AG09319 (cell line): Measurements from ENCODE around the gene OLIG3.

ENCODE experiments used
- DNase-seq: peaks from one replicate; pipeline ENCODE4 v3.0.0-alpha.2; 2010; ENCODE audit warnings: low read depth; ENCODE audit errors: extremely low read depth
- CTCF ChIP-seq: IDR thresholded peaks from 2 replicates; pipeline ENCODE4 v1.5.1; 2011; ENCODE audit warnings: low read depth, mild to moderate bottlenecking, inconsistent platforms, low read length, moderate library complexity

The OLIG3 gene

DNA sequence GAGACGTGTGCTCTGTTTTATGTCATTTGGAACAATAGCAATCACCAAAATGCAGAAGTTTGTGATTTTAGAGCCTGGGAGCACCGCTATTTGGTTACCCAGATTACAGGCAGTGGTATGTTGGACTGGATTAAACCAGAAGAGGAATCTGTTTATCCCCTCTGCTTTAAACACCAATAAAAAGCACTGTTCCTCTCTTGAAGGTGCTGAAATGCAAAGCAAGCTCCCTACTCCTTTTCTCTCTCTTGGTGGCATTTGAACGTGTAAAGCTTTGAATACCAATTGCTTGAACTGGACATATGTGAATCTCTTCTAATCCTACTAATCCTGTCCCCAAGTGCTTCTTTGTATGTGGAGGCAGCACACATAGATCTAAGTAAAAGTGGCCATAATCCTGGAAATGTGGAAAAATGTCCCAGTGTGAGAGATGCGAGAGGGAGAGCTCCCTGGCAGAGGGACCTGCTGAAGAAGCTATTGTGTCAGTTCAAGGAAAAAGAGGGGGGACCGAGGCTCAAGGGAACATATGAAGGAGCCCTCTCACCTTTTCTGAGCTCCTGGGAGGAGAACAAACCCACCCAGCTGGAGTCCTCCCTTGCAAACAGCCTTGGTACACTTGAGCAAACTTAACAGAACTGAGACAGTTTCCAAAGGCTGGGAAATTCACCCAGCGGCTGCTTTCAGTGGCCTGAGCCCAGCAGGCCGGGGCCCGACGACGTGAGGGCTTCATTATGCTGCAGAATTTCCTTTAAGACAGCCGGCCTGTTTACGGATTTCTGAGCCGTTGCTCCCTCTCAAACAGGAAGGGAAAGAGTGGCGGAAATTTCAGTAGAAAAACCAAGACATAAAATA, 18.8 kb upstream of the OLIG3 start:
- DNase-seq: no peak
- TF ChIP-seq CTCF: no peak

GRCh38 chr6:137510923-137511322, 16.7 kb upstream of the OLIG3 start:
- no peak for DNase-seq

GRCh38 chr6:137498481-137499190, 4.4 kb upstream of the OLIG3 start:
- DNase-seq: no peak
- no peak for TF ChIP-seq CTCF

More at GRCh38 chr6:137510923-137511322, 16.7 kb upstream of the OLIG3 start:
- TF ChIP-seq CTCF: no peak

DNA sequence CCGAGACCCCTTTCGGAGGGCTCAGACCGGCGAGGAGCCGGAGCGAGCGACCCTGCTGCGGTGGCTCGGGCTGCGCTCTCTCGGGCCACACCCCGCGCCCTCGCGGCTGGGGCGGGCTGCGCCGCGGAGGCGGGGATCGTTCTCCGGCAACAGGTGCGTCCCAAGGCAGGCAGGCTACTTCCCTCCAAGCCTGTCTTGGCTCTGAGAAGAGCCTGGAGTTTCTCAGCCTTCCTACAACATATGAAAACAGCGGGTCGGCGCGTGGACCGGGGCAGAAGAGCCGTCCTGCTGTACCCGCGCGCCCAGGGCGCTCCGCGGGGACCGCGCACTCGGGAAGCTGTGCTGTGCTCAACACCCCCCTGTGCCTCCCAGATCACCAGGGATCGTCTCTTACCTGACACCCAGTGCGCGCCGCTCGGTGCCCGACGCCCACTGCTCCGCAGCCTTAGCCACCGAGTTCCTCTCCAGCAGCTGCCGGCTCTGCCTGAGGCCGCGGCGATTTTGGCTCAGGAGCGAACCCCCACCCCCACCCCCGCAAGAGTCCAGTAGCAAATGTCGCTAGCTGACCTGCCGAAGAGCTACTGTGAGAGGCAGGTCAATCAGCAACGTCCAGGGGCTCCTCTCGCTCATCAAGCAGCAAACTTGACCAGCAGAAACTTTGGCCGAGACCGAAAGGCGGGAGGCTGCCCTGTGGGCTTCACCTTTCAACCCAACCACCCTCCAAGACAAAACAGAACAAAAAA, 3.7 kb upstream of the OLIG3 start:
- no peak for TF ChIP-seq CTCF
- no peak for DNase-seq

GRCh38 chr6:137496909-137497720, 2.9 kb upstream of the OLIG3 start:
- no peak for DNase-seq
- TF ChIP-seq CTCF: no peak

DNA sequence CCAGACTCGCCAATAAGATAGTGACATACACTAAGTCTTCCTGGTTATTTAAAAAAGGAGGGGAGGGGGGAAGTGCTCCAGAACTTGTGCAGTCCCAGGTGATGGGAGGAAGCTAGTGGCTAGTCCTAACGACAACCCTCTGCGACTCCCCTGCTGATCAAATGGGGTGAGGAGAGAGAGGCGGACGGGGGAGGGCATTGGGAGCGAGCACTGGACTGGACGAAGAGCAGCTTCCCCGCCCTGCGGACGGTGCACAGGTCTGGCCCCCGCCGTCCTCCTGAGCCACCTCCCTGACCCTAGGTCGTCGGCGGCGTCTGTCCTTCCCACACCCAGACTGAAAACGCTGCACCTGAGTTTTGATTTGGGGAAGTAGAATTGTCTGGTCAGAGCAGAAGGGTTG, 2.2 kb upstream of the OLIG3 start:
- DNase-seq: no peak
- TF ChIP-seq CTCF: no peak
